ENCODE measurements around the gene STPG4. TPM values are rescaled to one million over a fixed set of nuclear protein-coding genes. Genes with fewer than 3 reads are reported as not detected.

STPG4 gene
- total RNA-seq, 2 donors from 2014 or later, result 0.19 to 0.50 TPM

DNA sequence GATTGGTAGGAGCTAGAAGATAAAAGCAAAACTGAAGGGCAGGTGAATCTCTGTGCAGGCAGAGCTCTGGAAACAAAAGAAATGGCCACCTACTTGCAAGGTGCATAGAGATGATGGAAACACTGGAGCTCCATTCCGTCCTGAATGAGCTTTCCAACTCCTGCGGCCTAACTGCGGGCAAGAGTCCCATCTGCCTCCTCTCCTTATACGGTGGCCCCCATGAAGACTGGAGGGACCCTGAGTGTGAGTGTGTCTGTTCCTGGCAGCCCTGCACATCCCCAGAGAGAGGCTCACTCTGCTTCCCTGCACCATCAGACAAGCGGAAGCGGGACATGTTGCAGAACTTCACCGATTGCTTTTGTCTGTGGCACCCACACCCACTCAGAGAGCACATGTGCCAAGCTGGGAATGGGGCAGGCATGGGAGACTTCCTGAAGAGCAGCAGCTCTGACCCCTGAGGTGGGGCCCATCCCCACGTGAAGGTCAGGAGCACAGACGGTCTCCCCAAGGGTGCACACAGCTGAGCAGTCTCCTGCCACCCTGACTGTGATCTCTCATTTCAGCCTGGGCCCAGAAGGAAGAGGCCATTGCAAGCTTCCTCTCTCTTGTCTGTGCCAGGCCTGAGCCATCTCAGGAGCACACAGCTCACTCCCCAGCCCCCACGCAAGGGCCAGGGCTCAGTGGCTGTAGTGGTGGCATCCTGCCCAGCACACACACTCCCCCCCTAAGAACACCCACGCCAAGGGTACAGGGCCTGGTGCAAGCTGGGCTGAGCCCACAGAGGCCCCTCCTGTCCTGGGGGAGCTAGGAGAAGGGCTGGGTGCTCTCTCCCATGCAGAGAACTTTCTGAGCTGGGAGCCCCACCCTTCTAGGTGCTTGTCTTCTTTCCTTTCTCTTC is 75.3 kb downstream of the STPG4 start:
- Mint-ChIP-seq H3K27me3 (no peaks in the 10 kb centered on the region), H3K36me3 (ENCODE audit: low read depth) (peaks cover 1% of the 10 kb centered on the region), H3K4me1 (peaks cover 5% of the 10 kb centered on the region), H3K9me3 (no peaks in the 10 kb centered on the region), H3K4me3 (no peak overlapping the region), H3K27ac (peak overlapping the region; percentile 47)
- ATAC-seq (replicated peaks), result peak; percentile 15

DNA sequence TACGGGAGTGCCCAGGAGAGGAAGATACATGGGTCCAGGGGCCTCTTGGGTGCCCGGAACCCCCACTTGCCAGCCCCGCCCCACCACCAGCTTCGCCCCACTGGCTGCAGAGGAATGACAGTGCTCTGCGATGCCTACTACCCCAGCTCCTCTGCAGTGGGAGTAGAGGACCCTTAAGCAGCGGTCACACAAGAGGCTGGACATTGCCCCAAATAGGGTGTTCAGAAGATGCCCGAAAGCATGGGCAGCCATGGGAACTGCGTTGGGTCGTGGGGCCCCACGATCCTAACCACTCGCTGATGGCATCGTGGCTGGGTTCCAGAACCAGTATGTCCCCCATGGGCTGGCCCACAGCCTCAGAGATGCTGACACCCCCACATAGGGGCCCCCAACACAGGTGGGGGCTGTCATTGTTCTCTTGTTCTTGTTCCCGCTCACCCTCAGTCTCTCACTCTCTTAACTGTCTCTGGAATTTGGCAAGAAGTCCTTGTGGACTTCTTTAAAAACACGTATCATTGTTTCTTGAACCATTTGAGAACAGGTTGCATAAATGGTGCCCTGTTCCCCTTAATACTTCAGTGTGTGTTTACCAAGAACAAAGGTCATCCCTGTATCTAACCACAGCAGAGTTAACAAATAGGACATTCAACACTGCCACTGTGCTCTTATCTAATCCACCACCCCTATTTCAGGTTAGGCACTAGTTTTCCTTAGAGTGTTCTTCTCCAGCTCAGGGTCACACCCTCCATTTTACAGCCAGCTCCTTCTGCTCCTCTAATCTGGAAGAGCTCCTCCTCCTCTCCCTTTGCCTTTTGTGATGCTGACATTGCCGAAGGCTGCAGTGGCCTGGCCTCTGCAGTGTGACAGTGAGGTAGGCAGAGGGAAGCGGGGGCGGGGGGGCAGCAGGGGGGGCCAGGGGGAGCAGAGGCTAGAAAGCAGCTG is 76.3 kb downstream of the STPG4 start:
- Mint-ChIP-seq H3K27ac (peak overlapping the region; percentile 21), H3K4me3 (no peak overlapping the region), H3K9me3 (no peaks in the 10 kb centered on the region), H3K27me3 (no peaks in the 10 kb centered on the region), H3K4me1 (peaks cover 5% of the 10 kb centered on the region), H3K36me3 (ENCODE audit: low read depth) (peaks cover 9% of the 10 kb centered on the region)
- no peak for ATAC-seq (replicated peaks)

DNA sequence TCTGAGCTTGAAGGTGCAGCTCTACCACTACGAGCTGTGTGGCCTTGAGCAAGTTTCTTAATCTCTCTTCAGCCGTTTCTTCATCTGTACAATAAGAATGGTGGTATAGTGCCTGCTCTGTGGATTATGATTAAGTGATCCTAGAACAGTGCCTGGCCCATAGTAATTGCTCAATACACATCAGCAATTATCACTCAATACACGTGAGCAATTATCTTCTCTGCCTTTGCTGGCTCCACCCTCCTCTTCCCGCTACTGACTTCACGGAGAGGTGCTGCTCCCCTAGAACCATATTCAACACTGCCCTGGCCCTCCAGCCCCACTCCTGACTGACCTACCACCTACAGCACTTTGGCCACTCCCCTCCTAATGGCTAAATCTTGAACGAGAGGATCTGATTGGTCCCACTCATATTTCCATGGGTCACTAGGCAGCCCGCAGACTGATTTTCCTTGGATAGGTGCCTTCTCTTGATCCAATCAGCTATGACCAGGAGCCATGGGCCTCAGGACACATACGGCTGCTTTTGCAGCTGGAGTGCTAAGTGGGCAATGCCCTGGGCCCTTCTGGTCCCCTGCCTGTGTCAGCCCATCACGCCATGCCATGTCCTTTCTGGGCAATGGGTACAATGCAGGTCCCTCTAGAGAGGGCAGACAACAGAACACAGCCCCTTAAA is 77.5 kb downstream of the STPG4 start:
- Mint-ChIP-seq H3K27me3 (no peaks in the 10 kb centered on the region), H3K4me3 (no peak overlapping the region), H3K27ac (no peak overlapping the region), H3K4me1 (peaks cover 5% of the 10 kb centered on the region), H3K36me3 (ENCODE audit: low read depth) (peaks cover 17% of the 10 kb centered on the region), H3K9me3 (no peaks in the 10 kb centered on the region)
- ATAC-seq (replicated peaks), result no peak

DNA sequence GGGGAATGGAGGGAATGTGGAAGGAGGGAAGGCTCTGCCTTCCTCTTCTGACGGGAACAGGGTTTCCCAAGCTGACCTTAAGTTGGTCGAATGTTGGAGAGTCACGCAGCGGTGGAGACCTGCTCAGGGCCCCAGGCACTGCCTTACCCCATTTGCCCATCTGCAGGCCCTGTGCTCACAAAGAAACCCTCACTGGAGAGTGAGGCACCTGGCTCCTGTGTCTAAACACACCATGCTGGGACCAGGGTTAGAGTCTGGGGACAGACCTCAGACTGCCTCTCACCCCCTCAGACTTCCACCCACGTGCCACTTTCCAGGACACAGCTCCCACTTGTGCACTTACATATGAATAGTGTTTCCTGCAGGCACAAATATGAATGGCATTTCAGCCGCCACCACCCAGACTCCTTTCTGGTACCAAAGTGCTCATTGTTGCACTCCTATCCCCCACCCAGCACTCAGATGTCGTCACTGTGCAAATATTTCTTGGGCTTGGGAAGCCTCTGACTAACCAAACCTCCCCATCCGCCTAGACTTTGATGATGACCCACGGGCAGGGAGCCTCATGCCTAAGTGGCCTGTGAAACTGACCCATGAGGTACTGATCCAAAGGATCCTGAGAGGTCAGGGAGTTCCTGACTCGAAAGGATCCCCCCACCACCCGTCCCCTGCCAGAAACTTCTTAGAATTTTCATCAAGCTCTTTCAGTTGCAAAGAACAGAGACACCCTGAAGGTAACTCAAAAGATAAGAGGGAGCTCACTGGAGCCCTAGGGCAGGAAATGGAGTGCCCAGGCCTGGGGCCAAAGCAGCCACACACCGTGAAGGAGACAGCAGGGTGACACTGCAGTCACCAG is 78.3 kb downstream of the STPG4 start:
- no peaks in the 10 kb centered on the region for H3K27me3 Mint-ChIP-seq
- no peak for ATAC-seq (replicated peaks)
- H3K36me3 Mint-ChIP-seq (ENCODE audit: low read depth), result peaks cover 21% of the 10 kb centered on the region
- H3K4me1 Mint-ChIP-seq, result peaks cover 6% of the 10 kb centered on the region
- no peak overlapping the region for H3K27ac Mint-ChIP-seq
- H3K4me3 Mint-ChIP-seq, result no peak overlapping the region
- H3K9me3 Mint-ChIP-seq, result no peaks in the 10 kb centered on the region

DNA sequence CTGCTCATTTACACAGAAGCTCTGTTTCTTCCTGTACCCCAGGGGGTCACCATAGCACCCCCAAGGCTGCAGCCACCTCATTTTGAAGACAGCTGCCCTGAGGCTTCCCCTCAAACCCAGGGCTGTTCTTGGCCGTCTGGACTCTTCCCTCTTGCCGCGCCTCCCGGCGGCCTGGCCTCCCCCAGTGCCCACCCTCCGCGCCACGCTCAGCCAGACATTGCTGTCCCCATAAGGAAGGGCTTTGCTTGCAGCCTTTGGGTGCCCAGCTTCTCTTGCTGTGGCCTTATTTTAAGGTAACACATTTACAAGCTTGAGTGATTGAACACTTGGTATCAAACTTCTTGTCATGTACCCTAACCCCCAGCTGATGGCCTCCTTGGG is 79.0 kb downstream of the STPG4 start:
- no peak for ATAC-seq (replicated peaks)
- Mint-ChIP-seq H3K27me3 (no peaks in the 10 kb centered on the region), H3K27ac (no peak overlapping the region), H3K9me3 (no peaks in the 10 kb centered on the region), H3K4me3 (no peak overlapping the region), H3K4me1 (peaks cover 13% of the 10 kb centered on the region), H3K36me3 (ENCODE audit: low read depth) (peaks cover 28% of the 10 kb centered on the region)

DNA sequence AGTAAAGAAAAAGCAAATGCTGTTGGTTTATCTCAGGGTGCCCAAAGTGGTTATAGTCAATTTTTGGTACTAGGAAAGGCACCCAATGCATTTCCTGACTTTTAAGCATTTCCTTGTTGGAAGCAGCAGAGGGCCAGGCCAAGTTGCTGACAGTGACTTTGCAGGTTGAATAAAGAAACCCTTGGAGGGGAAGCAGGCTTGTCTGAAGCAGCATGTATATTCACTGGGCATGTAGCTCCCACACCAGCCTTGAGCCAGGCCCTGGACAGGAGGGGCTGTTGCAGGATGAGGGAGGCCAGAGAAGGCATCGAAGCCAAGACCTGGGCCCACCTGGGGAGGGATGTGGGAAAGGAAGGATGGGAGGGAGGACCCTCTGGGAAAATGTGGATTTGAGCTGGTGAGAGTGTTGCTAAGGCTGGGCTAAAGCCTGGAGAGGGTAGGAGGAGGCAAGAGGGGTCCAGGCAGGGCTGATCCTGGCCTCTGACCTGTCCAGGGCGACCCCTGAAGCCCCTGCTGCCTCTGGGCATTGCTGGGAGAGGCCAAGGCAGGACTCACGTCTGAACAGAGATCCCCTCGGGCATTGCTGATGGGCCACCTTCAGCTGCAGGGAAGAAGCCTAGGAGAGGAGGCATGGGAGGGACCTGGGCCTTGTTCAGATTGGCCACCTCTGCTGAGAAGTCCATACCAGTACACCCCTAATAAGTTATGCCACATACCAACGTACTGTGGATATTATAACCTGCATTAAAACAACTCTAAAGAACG is 79.6 kb downstream of the STPG4 start:
- Mint-ChIP-seq H3K4me1 (peaks cover 17% of the 10 kb centered on the region), H3K27me3 (no peaks in the 10 kb centered on the region), H3K27ac (peak overlapping the region; percentile 63), H3K9me3 (no peaks in the 10 kb centered on the region), H3K4me3 (no peak overlapping the region), H3K36me3 (ENCODE audit: low read depth) (peaks cover 29% of the 10 kb centered on the region)
- no peak for ATAC-seq (replicated peaks)

DNA sequence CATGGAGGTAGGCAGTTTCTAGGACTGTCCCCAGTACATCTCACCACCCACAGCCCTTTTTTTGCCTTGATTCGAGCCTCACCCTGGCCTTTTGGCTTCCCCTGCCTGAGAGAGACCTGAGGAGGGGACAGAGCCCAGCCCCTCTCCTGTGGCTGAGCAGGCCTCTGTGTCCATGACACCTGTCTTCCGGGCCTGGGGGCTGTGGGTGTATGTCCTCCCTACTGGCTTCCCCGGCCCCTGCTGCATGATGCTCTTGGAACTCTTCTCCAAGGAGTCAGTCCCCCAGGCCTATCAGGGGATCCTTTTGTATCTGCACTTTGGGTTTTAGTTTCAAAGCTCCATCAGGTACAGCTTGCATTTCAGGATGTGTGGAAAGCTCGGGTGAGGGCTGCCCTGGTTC is 80.4 kb downstream of the STPG4 start:
- Mint-ChIP-seq H3K36me3 (ENCODE audit: low read depth) (peaks cover 29% of the 10 kb centered on the region), H3K27me3 (no peaks in the 10 kb centered on the region)

DNA sequence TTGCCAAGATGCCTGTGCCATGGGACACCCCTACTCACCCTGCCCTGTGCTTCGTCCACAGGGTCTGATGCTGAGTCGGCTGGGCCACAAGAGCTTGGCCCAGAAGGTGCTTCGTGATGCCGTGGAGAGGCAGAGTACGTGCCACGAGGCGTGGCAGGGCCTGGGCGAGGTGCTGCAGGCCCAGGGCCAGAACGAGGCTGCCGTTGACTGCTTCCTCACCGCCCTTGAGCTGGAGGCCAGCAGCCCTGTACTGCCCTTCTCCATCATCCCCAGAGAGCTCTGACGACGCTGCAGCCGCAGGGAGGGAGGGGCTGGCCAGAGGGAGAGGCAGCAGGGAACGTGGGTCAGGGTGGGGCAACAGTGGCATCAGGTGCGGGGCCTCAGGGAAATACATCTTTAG is 81.5 kb downstream of the STPG4 start:
- ATAC-seq (replicated peaks), result no peak
- no peaks in the 10 kb centered on the region for H3K27me3 Mint-ChIP-seq
- no peaks in the 10 kb centered on the region for H3K9me3 Mint-ChIP-seq
- H3K4me1 Mint-ChIP-seq, result peaks cover 12% of the 10 kb centered on the region
- no peak overlapping the region for H3K4me3 Mint-ChIP-seq
- H3K36me3 Mint-ChIP-seq (ENCODE audit: low read depth), result peaks cover 29% of the 10 kb centered on the region
- peak overlapping the region; percentile 80 for H3K27ac Mint-ChIP-seq

More for the DNA sequence above, 80.4 kb downstream of the STPG4 start:
- H3K4me1 Mint-ChIP-seq, result peaks cover 17% of the 10 kb centered on the region
- peak overlapping the region; percentile 28 for H3K27ac Mint-ChIP-seq
- ATAC-seq (replicated peaks), result no peak
- H3K9me3 Mint-ChIP-seq, result no peaks in the 10 kb centered on the region
- H3K4me3 Mint-ChIP-seq, result no peak overlapping the region

DNA sequence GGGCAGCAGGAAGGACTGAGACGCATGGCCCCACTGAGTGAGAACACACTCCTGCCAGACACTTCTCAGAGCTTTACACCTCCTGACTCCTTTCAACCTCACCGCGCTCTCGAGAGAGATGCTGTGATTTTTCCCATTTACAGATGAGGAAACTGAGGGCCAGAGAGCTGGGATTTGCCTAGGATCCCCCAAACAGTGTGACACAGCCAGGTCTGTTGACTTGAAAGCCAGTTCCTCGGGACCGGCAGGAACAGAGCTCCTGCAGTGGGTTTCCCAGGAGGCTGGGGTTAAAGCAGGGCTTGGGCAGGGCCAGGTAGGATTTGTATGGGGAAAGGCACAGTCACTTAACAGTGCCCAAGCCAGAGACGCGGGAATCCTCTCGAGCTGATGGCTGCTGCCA is 81.9 kb downstream of the STPG4 start:
- H3K36me3 Mint-ChIP-seq (ENCODE audit: low read depth), result peaks cover 29% of the 10 kb centered on the region
- ATAC-seq (replicated peaks), result no peak
- H3K27me3 Mint-ChIP-seq, result no peaks in the 10 kb centered on the region
- peaks cover 15% of the 10 kb centered on the region for H3K4me1 Mint-ChIP-seq
- no peaks in the 10 kb centered on the region for H3K9me3 Mint-ChIP-seq
- no peak overlapping the region for H3K4me3 Mint-ChIP-seq
- H3K27ac Mint-ChIP-seq, result peak overlapping the region; percentile 80

DNA sequence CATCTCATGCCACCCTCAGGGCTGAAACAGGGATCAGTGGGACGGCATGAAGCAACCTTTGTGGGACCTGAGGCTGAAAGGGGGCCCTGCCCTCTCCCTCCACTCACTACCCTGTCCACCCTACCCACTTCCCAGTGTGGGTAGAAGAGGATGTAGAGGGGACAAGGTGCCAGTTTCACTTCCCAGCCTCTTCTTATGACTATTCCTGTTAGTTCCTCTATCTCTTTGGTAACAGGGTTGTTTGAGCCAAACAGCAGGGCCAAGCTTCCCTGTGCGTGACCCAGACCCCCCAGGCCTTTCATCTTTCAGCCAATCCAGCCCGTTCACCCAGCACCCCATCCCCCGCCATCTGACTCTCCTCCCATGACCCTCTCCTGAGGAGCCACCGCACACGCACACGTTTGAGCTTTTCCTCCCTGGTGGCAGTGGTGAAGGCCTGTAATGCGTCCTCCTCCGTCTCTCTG is 82.3 kb downstream of the STPG4 start:
- Mint-ChIP-seq H3K9me3 (no peaks in the 10 kb centered on the region), H3K27me3 (no peaks in the 10 kb centered on the region), H3K4me3 (no peak overlapping the region), H3K4me1 (peaks cover 20% of the 10 kb centered on the region), H3K27ac (peak overlapping the region; percentile 80), H3K36me3 (ENCODE audit: low read depth) (peaks cover 33% of the 10 kb centered on the region)
- no peak for ATAC-seq (replicated peaks)

DNA sequence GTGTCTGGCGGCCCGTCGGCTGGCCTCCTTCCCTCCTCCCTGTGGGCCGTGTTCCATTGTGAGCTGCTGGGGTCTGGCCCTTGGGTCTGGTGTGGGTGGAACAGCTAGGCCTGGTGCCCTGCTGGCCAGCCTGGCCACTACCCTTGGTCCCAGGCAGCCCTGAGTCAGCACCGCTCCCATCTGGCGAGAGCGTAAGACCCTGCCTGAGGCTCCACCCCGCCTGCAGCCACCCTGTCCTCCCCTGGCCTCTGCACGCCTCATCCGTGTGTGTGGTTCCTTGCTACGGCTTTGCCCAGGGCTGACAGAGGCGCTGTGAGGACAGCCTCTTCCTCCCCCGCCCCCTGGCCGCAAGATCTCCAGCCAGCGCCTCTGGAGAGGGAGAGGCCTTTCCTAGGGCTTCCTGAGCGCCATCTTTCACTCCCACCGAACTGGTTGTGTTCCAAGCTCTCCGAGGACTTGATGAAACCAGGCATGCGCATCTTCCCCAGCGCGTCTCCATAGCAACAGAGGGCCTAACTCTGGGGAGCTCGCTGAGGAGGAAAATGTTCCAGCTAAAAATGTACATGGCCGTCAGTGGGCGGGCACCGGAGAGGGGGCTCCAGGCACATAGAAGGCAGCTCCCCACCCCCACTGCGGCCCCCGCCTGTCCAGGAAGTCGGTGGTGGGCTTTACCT is 83.0 kb downstream of the STPG4 start:
- H3K27ac Mint-ChIP-seq, result peak overlapping the region; percentile 80
- peak overlapping the region; percentile 48 for H3K4me3 Mint-ChIP-seq
- peaks cover 22% of the 10 kb centered on the region for H3K4me1 Mint-ChIP-seq
- H3K9me3 Mint-ChIP-seq, result no peaks in the 10 kb centered on the region
- H3K27me3 Mint-ChIP-seq, result no peaks in the 10 kb centered on the region
- H3K36me3 Mint-ChIP-seq (ENCODE audit: low read depth), result peaks cover 39% of the 10 kb centered on the region
- no peak for ATAC-seq (replicated peaks)

DNA sequence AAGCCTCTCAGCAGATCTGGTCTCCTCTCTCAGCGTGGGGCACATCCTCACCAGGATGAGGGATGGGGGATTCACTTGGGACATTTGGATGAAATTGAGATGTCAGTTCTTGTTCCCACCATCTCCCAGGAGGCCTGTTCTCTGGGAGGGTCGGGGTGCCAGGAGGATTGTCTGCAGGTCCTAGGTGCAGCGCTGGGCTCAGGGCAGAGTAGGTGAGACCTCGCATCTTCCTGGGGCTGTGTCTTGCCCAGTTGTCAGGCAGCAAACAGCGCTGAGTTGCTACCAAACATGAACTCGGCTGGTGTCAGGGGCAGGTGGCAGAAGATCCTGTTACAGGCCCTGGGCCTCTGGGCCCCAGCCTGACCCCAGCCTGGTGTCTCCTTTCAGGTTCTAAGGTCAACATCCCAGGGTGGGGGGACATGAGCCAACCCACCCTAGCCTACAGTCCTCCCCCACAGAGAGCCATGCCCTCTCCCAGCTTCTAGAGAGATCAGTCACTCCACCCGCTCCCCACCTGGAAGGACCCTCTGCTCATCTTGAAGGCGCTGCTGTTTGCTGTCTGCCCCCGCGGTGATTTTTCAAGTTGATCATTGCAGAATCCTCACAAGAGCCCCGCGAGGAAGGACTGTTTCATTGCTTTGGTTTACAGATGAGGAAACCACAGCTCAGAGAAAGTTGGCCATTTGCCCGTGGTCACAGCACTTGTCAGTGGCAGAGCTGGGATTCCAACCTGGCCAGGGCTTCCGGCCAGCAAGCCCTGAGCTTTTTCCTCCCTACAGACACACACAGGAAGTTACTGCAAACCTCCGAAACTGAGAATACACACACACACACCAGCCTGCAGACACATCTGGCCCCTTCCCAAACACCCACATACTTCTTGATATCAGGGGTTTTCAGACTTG is 83.9 kb downstream of the STPG4 start:
- peaks cover 41% of the 10 kb centered on the region for H3K36me3 Mint-ChIP-seq (ENCODE audit: low read depth)
- peak; percentile 86 for ATAC-seq (replicated peaks)
- peak overlapping the region; percentile 48 for H3K4me3 Mint-ChIP-seq
- H3K27ac Mint-ChIP-seq, result peak overlapping the region; percentile 80
- peaks cover 22% of the 10 kb centered on the region for H3K4me1 Mint-ChIP-seq
- no peaks in the 10 kb centered on the region for H3K27me3 Mint-ChIP-seq
- no peaks in the 10 kb centered on the region for H3K9me3 Mint-ChIP-seq
